ENCODE data around the gene FUOM. TPM values are rescaled to one million over a fixed set of nuclear protein-coding genes. Genes with fewer than 3 reads are reported as not detected.

The FUOM gene
- total and polyA plus RNA-seq, 2 of the 8 experiments (the other 6 are each of a cell fraction or from before 2014, with no cell fraction given): 22.0 to 30.4 TPM

- H3K4me2 ChIP-seq (ENCODE audit: insufficient read depth in 1 of 2, low read depth in 2 of 2, low read length in 2 of 2): no peak overlapping the region
- H3K23me2 ChIP-seq (ENCODE audit: low read depth, low read length): no peaks in the 10 kb centered on the region
- no peak overlapping the region for H2BK5ac ChIP-seq (ENCODE audit: low read depth, low read length)
- H3K4me1 ChIP-seq (replicated peaks in 1 of 4; ENCODE audit: control insufficient read depth in 3 of 4, insufficient read depth in 4 of 4, low read length in 3 of 4): no peaks in the 10 kb centered on the region
- H3K56ac ChIP-seq (replicated peaks; ENCODE audit: insufficient read length, low read depth, low read length): no peak overlapping the region
- H2BK120ac ChIP-seq (replicated peaks; ENCODE audit: low read depth, low read length): no peak overlapping the region
- ChIA-PET POLR2A (ENCODE audit: partially characterized antibody) (interaction anchor here (1.1 kb wide), 1 partner anchor 34 kb away, joined by 3 read pairs; no protein-coding TSS in a partner anchor), CTCF (ENCODE audit: partially characterized antibody) (no interaction called here)
- no peak overlapping the region for H2AK5ac ChIP-seq (ENCODE audit: low read depth, low read length)
- no peak overlapping the region for H4K5ac ChIP-seq (ENCODE audit: insufficient read length, low read depth, low read length)
- no peak overlapping the region for H2BK12ac ChIP-seq (ENCODE audit: low read depth, low read length)
- no peak overlapping the region for H3K27ac ChIP-seq (ENCODE audit: low read depth, low read length)
- WGBS, 2 experiments (ENCODE audit: extremely low coverage in 1 of 2, insufficient coverage in 1 of 2, insufficient read length in 1 of 2, insufficient replicate concordance in 2 of 2, low coverage in 1 of 2, low lambda C conversion rate in 2 of 2, missing lambda C conversion rate in 1 of 2): 93% methylated on average over 13 of the region's 13 CpGs; no CpG with 5 or more reads in 1 of the 2 experiments
- H3K14ac ChIP-seq (ENCODE audit: insufficient read length): no peak overlapping the region
- DNase-seq (ENCODE audit: low read depth in 1 of 2, low spot score in 2 of 2) (no peak), FAIRE-seq (no peak)
- no peak overlapping the region for H2BK15ac ChIP-seq (ENCODE audit: low read length)
- no peak overlapping the region for H2AFZ ChIP-seq (ENCODE audit: low read length)
- no peaks in the 10 kb centered on the region for H3K79me2 ChIP-seq (ENCODE audit: control insufficient read depth in 1 of 2, insufficient read depth in 2 of 2, low read length in 2 of 2)
- H3K23ac ChIP-seq (ENCODE audit: insufficient read length): no peak overlapping the region
- no peak overlapping the region for H3K9ac ChIP-seq (replicated peaks in 1 of 4; ENCODE audit: extremely low read depth in 1 of 4, low read depth in 3 of 4, low read length in 3 of 4)
- no peaks in the 10 kb centered on the region; a peak in 1 of 7 replicates for H3K27me3 ChIP-seq (replicated peaks in 1 of 4; ENCODE audit: control insufficient read depth in 3 of 4, extremely low read depth in 1 of 4, insufficient read depth in 3 of 4, low read length in 3 of 4)
- no peak overlapping the region for H3K4ac ChIP-seq (replicated peaks; ENCODE audit: insufficient read length, low read depth, low read length)
- no peak overlapping the region for H2BK20ac ChIP-seq (ENCODE audit: low read length)
- H3K36me3 ChIP-seq (ENCODE audit: control insufficient read depth in 2 of 4, insufficient read depth in 4 of 4, low read length in 3 of 4): peaks cover 25 to 62% (median 53%) of the 10 kb centered on the region in 4 experiments
- no peak overlapping the region for H3K18ac ChIP-seq (ENCODE audit: extremely low read depth, low read length)
- H3K9me3 ChIP-seq (ENCODE audit: insufficient read depth in 2 of 2, low read depth in 1 of 2, low read length in 1 of 2): no peaks in the 10 kb centered on the region
- H4K8ac ChIP-seq (ENCODE audit: extremely low read depth, insufficient read depth, low read length): no peak overlapping the region
- H4K20me1 ChIP-seq (replicated peaks in 1 of 2; ENCODE audit: control insufficient read depth in 1 of 2, insufficient read depth in 2 of 2, low read length in 2 of 2): peaks cover 3 to 12% of the 10 kb centered on the region in 2 experiments
- no peak overlapping the region for H4K91ac ChIP-seq (replicated peaks; ENCODE audit: insufficient read length, low read length)
- H3K4me3 ChIP-seq (ENCODE audit: extremely low read depth in 1 of 4, insufficient read depth in 2 of 4, low read depth in 3 of 4, low read length in 4 of 4): no peak overlapping the region
- H3K79me1 ChIP-seq (ENCODE audit: low read depth, low read length): peaks cover 3% of the 10 kb centered on the region
- no peak for TF ChIP-seq JUND (IDR thresholded peaks at IDR 0.05; ENCODE audit: low read length)
- TF ChIP-seq SIRT6 (IDR thresholded peaks at IDR 0.05; ENCODE audit: low read length): no peak
- no peak for TF ChIP-seq CTCF (IDR thresholded peaks at IDR 0.05; ENCODE audit: control extremely low read depth in 1 of 3, insufficient read depth in 1 of 3, low read depth in 1 of 3, low read length in 3 of 3)
- TF ChIP-seq CBX5 (IDR thresholded peaks at IDR 0.05; ENCODE audit: low read depth, low read length): no peak
- no peak for TF ChIP-seq EGR1 (IDR thresholded peaks at IDR 0.05; ENCODE audit: borderline replicate concordance, low read depth, low read length)
- no peak for TF ChIP-seq SIN3A (conservative IDR thresholded peaks at IDR 0.05 in 1 of 2, IDR thresholded peaks at IDR 0.05 in 1 of 2; ENCODE audit: low read depth in 1 of 2, low read length in 2 of 2)
- no peak for TF ChIP-seq BCL11A (IDR thresholded peaks at IDR 0.05; ENCODE audit: low read depth in 2 of 2, low read length in 2 of 2)
- TF ChIP-seq POLR2AphosphoS5 (IDR thresholded peaks at IDR 0.05; ENCODE audit: low read depth, low read length): no peak
- TF ChIP-seq BACH1 (IDR thresholded peaks at IDR 0.05; ENCODE audit: low read length): no peak
- TF ChIP-seq TAF7 (optimal IDR thresholded peaks at IDR 0.05; ENCODE audit: borderline replicate concordance, low read depth, low read length): no peak
- TF ChIP-seq HDAC2 (IDR thresholded peaks at IDR 0.05; ENCODE audit: borderline replicate concordance in 1 of 2, low read depth in 2 of 2, low read length in 2 of 2): no peak
- TF ChIP-seq SAP30 (IDR thresholded peaks at IDR 0.05; ENCODE audit: insufficient read depth, insufficient replicate concordance, low read length): no peak
Measured at GRCh38 chr10:133366751-133367150, 8.9 kb upstream of the FUOM start.
